CD4-positive, alpha-beta T cell treated with Interleukin-21 for 1 hour (primary cell): Measurements from ENCODE around the gene PMEPA1.

Experiments used
- DNase-seq: peaks from one replicate; pipeline ENCODE4 v3.0.0-alpha.2; 2020

PMEPA1 gene, protein sequence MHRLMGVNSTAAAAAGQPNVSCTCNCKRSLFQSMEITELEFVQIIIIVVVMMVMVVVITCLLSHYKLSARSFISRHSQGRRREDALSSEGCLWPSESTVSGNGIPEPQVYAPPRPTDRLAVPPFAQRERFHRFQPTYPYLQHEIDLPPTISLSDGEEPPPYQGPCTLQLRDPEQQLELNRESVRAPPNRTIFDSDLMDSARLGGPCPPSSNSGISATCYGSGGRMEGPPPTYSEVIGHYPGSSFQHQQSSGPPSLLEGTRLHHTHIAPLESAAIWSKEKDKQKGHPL

DNA sequence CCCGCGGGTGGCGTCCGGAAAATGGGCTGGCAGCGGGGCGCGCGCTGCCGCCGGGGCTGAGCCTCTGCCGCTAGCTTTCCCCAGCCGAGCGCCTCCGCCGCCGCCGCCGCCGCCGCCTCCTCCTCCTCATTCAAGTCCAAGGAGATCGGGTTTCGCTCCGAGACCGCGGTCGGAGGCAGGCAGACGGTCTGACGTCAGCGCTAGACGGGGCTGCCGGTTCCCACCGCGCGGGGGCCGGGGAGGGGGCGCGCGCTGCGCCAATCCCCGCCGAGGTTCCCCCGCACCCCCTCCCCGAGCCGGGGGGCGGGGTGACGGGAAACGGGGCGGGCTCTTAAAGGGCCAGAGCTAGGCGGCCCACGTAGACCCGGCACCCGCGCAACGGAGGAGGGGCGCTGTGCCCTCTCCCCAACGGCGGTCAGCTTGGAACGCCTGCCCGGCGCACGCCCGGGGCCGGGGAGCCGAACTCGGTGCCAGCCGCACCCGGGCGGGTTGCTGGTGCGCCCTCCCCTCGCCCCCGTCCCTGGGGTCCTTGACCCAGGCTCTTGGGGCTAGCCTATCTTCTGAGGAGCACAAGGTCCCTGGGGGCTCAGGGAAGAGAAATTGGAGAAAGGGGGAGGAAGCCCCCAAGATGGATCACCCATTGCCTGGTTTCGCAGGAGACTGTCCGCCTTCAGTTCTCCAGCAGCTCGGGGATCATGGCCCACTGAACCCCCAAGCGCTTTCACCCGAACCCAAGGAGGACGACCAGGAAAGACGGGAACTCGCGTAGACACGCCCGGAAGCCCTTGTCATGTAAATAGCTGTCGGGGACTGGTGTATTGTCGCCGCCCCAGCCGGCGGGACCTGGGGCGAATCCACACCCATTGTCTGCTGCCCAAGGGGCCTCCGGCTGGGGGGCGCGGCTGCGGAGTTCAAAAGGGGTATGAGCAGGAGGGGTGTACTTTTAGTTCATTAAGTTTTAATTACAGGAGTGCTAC is at the start of gene PMEPA1:
PMEPA1 (minus strand) TSS at position 193 of the 977 bp plus-strand sequence. CDS start 433 bp downstream, outside the sequence.
- peak; percentile 94 for DNase-seq

DNA sequence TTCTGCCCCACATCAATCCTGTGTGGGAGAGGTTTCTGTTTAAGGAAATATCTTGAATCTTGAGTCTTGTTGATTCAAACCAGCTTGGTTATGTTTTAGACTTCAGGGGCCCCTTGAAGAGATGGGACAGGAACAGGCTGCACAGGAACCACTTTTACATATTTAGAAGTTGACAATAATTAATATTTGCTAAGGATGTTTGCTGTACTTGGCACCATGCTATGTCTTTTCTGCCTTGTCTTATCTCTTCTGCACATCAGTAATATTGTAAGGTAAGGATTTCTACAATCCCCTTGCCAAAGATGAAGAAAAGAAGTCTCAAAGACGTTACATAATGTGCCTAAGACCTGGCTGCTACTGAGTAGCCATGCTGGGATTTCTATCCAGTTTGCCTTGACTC is 48.0 kb upstream of the PMEPA1 start:
- no peak for DNase-seq

DNA sequence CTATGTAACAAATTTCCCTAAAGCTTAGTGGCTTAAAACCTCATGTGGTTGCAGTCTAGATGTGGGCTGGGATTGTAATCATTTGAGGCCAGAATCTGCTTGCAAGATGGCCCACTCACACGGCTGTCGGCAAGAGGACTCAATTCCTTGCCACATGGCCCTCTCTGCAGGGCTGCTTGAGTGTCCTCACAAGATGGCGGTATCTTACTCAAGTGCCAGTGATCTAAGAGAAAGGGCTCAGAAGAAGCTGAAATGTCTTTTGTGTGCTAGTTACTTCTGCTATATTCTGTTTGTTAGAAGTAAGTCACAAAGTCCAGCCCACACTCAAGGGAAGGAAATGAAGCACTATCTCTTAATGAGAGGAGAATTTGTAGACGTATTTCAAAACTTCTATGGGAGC is 47.1 kb upstream of the PMEPA1 start:
- DNase-seq, result no peak

DNA sequence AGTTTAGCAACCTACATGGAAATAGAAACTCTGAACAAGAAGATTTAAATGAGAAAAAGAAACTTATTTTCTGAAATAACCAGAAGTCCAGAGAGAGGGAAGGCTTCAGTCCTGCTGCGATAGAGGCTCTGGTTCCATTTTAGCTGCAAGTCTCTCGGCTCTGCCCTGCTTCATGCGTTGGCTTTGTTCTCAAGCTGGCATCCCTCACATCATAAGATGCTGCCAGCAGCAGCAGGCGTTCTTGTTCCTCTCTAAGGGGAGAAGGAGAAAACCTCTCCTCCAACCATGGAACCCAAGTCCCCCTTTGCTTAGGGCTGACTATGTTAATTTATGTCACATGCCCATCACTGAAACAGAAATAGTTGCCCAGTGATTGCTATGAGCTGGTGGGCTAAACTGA is 46.4 kb upstream of the PMEPA1 start:
- DNase-seq, result no peak

DNA sequence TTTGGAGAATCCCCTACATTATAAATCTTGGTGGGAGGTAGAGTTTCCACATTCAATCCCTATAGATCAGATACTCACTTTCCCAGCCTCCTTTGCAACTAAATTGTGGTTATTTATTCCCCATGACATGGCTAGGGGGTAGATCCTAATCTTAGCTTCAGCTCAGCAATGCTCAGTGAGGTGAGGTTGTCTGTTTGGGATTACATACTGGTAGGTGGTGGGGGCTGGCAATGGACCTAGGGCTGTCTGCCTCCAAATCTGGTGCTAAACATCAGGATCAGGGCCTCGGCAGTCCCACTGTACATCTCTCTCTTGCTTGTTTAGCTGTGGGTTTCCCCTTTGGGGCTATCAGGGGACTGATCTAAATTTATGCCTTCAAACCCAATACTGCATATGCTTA is 45.8 kb upstream of the PMEPA1 start:
- no peak for DNase-seq

DNA sequence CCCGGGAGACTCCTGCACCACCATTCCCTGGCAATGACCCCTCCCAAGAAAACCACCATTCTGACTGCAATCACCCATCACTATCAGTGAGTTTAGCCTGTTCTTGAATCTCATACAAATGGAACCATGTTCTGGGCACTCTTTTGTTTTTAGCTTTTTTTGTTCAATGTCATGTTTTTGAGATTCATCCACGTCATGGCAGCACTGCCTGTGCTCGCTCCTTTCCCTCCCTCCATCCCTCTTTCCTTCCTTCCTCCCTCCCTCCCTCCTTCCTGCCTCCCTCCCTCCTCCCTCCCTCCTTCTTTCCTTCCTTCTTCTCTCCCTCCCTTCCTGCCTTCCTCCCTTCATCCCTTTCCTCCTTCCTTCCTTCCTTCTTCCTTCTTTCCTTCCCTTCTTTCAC is 44.4 kb upstream of the PMEPA1 start:
- DNase-seq, result no peak

DNA sequence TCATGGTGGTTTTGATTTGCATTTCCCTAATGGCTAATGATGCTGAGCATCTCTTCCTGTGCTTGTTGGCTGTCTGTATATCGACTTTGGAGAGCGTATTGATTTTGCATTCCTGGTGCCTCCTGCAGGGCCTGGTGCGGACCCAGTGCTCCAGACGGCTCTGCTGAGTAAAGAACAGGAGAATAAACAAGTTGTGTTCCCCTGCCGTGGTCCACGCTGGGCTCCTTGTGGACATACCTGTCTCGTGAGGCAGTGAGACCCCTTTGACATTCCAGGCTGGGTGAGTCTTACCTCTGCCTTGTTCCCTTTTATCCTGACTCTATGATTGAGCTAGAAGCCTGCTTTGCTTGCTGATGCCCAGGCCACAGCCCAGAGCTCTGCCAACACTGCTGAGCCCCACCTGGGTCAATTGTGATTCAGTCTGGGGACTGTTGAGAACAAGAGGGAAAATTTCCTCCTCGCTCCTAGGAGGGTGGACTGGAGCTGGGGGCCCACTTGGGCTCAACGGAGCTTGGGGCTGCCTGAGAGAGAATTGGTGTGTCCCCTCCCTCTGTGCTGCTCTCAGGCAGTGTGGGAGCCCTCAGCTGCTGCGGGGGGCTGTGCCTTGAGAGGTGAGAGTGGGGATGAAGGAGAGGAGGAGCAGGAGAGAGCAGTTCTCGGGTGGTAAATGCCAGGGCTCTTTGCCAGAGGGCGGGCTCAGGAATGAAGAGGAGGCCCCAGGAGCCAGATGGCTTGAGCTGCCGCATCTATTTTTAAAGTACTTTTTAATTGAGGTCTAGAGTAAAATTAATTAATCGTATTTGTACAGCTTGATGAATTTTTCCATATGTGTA is 43.7 kb upstream of the PMEPA1 start:
- no peak for DNase-seq

DNA sequence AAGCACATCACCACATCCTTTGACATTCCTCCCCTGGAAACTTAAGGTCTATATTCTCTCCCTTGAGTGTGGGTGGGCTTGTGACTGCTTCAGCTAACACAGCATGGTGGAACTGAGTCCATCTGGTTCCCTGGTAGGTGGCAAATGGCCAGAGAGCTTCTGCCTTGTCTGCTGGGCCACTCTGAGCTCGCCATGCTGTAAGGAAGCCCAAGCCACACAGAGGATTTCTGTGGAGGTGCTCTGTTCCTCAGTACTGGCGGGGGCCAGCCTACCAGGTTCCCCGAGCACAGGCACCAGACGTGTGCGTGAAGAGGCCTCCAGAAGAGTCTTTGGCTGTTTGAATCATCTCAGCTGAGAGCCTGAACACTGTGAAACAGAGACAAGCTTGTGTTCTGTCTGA is 41.6 kb upstream of the PMEPA1 start:
- DNase-seq, result no peak

DNA sequence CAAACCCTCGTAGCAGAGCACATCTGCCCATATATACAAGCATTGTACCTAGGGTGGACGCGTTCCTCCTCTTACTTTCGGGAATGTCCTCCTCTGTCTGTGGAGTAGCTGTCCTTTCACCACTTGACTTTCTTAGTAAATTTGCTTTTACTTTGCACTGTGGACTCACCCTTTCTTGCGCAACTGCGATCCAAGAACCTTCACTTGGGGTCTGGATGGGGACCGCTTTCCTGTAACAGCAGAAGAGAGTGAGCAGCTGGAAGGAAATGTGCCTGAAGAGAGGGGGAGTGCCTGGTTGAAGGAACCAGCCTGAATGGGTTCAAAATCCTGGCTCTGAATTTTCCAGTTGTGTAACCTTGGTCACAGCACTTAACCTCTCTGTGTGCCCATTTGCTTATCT is 40.1 kb upstream of the PMEPA1 start:
- DNase-seq, result no peak

DNA sequence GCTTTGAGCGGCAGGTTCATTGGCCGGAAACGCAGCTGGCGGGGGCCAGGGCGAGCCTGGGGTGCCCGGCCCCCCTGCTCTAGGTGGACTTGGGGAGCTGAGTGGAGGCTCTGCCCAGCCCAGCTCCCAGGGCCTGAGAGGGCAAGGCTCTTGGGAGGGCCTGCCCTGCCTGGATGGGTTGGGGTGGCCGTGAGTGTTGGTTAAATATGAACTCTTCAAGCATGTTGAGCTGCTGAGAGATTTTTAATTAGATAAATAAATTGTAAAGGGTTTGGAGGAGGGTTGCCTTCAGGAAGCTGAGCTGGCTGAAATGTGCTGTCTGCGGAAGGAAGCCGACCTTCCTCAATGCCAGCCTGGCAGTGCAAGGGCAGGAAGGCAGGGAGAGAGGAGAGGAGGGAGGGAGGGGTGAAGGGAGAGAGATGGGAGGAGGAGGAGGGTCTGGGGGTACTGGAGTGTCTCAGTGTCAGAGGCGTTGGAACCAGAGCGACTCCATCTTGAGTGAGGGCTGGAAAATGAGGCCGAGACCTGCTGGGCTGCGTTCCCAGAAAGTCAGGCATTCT is 39.4 kb upstream of the PMEPA1 start:
- no peak for DNase-seq

DNA sequence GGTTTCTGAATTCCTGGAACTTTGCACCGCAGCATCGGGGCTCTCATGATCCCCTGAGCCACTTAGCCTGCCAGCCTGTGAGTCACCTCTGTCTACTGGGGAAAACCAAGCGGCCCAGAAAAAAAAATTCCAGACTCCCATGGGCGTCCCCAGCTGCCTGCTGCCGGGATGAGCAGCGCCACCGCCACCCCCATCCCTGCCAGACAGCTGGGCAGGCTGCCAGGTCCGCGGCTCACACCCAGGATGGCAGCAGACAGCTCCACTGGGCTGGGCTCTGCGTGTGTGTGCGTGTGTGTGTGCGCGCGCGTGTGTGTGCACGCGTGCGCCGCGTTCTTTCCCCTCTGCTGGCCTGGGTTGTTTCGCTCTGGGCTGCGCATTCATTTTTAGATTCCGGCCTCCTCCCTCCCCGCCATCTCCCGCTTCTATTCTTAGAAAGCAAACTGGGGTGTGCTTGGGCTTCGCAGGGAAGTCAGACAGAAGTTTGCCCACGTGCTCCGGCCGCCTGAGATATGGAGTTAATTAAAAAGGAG is 38.9 kb upstream of the PMEPA1 start:
- peak; percentile 27 for DNase-seq

DNA sequence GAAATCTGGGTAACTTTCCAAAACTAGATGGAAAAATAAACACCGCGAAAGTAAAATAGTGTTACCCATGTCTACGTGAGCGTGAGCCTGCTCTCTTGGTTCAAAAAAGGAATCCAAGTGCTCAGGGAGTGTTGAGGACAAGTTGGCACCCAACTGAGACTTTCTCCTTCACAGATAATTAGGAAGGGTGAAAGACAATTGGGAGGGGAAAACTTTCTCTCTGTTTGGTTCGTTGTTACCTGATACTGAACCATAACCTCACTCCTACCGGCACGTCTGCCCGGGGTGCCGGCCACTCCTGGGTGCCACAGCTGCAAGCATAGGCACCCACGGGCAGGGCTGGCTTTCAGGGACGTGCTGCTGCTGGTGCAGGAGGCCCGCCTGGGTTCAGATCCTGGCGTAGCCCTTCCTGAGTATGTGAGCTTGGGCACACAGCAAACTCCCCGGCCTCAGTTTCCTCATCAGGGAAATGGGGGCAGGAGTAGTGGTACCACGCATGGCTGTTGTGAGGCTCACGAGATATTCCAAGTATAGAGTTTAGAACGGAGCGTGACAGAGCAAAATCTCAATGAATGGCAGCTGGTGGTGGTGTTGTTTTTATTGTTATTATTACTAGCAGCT is 38.2 kb upstream of the PMEPA1 start:
- DNase-seq, result no peak

DNA sequence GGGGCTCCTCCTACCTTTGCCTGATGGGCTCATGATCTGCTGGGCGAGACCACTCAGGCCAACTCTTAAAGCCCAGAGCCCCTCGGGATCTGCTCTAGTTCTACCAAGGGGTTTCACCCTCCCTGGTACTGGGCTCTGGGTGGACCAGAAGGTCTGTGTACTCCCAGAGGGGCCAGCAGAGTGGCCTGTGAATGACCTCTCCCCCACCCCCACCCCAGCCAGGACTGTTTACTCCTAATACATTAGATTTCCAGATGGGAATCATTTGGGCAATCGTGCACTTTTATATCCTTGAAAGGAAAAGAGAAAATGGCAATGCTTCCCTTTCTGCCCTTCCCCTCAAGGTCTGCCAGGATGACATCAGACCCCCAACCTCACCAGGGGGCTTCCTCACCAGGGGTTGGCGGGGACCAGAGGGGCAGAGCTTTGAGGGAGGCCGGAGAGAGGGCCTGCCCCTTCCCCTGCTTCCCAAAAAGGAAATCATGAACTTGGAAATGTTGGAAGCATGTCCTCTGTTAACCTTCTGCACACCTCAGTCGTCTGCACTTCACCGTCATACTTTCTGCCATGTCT is 37.1 kb upstream of the PMEPA1 start:
- DNase-seq, result no peak

DNA sequence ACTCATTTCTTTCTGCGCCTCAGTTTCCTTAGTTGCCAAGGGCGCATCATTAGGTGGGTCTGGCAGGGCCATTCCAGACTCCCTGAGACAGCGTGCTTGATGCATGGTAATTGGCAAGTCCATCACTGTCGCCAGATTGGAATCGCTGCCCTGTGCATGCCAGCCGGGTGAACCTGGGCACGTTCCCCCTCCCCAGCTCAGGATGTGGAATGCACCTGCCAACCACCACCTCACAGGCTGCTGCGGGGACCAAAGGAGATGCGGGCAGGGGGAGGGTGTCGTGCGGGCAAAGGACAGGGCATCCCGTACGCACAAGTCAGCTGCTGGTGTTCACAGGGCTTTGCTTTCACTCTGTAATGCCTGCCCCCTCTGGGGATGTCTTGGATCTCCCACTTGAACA is 36.4 kb upstream of the PMEPA1 start:
- no peak for DNase-seq

DNA sequence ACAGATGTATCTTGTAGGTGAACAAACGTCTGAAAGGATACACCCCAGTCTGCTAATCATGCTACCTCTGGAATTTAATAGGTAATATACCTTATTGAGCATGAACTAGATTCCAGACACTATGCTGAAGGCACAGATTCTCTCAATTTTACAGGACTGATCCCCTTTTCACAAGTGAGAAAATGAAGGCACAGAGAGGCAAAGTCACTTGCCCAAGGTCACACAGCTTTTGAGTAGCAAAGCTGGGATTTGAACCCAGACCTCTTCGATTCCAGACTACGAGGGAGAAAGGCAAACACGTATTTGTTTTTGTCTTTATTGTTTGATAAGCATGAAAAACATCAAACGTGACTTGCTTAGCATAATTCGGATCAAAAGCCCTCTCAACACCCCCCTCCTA is 34.4 kb upstream of the PMEPA1 start:
- DNase-seq, result no peak

DNA sequence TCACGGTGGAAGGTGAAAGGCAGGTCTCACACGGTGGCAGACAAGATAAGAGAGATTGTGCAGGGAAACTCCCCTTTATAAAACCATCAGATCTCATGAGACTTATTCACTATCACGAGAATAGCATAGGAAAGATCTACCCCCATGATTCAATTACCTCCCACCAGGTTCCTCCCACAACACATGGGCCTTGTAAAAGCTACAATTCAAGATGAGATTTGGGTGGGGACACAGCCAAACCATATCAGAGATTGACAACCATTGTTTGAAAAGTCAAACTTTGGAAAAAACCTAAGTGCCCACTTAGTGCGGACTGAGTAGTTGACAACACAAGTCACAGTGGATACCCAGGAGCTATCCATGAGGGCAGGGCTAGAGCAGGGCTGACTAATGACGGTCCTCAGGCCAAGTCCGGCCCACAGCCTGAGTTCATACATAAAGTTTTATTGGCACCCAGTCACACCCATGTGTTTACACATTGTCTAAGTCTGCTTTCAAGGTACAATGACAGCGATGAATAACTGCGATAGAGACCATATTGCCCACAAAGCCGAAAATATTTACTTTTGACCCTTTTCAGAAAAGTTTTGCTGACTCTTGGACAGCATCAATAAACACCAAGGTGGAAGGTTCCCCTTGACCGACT is 33.8 kb upstream of the PMEPA1 start:
- no peak for DNase-seq

DNA sequence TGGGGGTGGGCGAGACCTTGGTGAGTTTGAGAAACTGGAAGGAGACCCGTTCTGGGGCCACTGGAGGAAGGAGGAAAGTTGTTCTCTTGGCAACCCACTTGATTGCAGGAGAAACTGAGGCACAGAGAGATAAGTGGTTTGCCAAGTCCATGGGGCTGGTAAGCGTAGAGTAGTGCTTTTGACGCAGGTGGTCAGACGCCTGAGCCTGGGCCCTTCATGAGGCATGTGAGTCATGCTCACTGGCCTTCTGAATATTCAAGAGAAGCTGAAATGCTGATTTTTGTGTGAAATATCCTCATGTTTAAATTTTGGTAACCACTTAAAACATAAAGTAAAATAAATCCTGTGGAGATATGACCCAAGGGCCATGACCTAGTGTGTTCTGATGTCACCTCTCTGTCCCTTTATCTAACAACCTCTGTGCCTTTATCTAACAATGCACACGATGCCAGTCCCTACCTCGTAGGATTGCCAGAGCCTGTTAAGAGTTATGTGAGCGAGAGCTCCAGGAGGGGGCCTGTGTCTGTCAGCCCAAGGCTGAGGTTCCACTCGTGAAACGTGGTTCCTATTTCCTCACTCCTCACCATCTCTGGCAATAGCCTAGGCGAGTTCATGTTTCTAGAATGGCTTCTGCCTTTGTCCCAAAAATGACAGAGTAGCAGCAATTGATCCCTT is 32.8 kb upstream of the PMEPA1 start:
- no peak for DNase-seq

DNA sequence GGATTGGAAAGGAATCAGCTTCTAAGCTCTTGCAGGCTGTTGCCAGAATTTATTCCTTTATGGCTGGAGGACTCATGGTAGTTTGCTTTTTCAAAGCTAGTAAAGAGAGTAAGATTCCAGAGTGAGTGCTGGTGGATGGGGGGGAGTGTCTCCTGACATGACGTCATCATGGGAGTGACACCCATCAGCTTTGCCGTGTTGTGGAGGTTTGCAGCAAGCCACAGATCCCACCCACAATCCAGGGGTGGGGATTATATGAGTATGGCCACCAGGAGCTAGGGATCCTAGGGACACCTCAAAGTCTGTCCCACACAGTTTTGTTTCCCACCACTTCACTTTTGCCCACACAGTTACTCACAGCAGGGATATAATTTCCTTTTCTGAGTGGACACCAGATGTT is 28.7 kb upstream of the PMEPA1 start:
- no peak for DNase-seq

DNA sequence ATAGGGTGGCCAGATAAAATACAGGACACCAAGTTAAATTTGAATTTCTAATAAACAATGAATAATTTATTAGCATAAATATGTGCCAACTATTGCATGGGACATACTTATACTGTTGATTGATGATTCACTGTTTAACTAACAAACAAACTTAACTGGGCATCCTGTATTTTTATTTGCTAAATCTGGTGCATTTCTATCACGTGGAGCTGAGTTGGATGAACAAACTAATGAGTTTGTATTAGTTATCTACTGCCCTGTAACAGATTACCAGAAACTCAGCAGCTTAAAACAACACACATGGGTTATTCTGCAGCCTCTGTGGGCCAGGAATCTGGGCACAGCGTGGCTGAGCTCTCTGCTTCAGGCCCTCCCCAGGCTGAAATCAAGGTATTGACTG is 28.2 kb upstream of the PMEPA1 start:
- DNase-seq, result no peak

DNA sequence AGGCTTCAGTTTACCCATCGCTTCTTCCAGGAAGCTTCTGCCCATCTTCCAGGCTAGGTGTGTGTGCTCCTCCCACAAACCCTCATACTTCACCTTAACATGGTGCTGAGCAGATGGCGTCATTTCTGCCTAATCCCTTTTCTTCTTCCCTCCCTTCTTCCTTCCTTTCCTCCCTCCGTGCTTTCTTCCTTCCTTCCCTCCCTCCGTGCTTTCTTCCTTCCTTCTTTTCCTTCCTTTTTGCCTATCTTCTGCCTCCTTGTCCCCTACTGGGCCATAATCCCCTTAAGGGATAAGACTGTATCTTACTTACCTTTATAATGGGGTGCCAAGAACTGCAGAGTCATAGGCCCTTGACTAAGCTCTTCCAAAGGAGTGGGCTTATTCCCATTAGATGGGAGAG is 27.5 kb upstream of the PMEPA1 start:
- DNase-seq, result no peak
